SU-DHL-6 (cell line): Measurements from ENCODE around the gene MYOF.

Experiments used
- H2AFZ ChIP-seq: fragments of 200-600 bp; sonication (generic); 2 replicates; pipeline ENCODE4 v1.6.1; 2014; ENCODE audit warnings: low read depth, mild to moderate bottlenecking, moderate library complexity, mixed read lengths, antibody characterized with exemption, low read length; ENCODE audit not compliant: severe bottlenecking
- H3F3A ChIP-seq: fragments of 200-600 bp; shearing (Covaris generic); 2 replicates; pipeline ENCODE4 v1.6.0; 2016; ENCODE audit warnings: antibody characterized with exemption, mild to moderate bottlenecking; ENCODE audit not compliant: insufficient read depth
- H3K27ac ChIP-seq: fragments of 200-600 bp; sonication (generic); 2 replicates; pipeline ENCODE4 v1.5.1; 2016; ENCODE audit warnings: low read depth, mild to moderate bottlenecking, low read length, moderate library complexity, mixed read lengths
- H3K27me3 ChIP-seq: fragments of 200-600 bp; sonication (generic), shearing (Covaris generic); 2 replicates; pipeline ENCODE4 v1.6.0; 2014; ENCODE audit warnings: mild to moderate bottlenecking, low read length
- H3K36me3 ChIP-seq: fragments of 200-600 bp; sonication (generic); 2 replicates; pipeline ENCODE4 v1.6.1; 2014; ENCODE audit warnings: mild to moderate bottlenecking, low read length, mixed read lengths
- H3K4me2 ChIP-seq: fragments of 300-600, 200-600 bp; shearing (Covaris generic), sonication (generic); 2 replicates; pipeline ENCODE4 v1.6.0; 2014; ENCODE audit warnings: low read length, low read depth, mild to moderate bottlenecking; ENCODE audit not compliant: poor library complexity, severe bottlenecking
- H3K4me3 ChIP-seq: fragments of 200-600 bp; sonication (generic); 2 replicates; pipeline ENCODE4 v1.5.1; 2014; ENCODE audit warnings: antibody characterized with exemption, low read length, mild to moderate bottlenecking, mixed read lengths; ENCODE audit not compliant: insufficient read depth, poor library complexity, severe bottlenecking
- H3K79me2 ChIP-seq: fragments of 200-600 bp; sonication (generic); 2 replicates; pipeline ENCODE4 v1.6.1; 2014; ENCODE audit warnings: mild to moderate bottlenecking, low read length, moderate library complexity; ENCODE audit not compliant: insufficient read depth
- H3K9ac ChIP-seq: fragments of 200-600 bp; sonication (generic); 2 replicates; pipeline ENCODE4 v1.7.0; 2014; ENCODE audit warnings: mild to moderate bottlenecking, low read length
- H3K9me2 ChIP-seq: fragments of 200-600 bp; sonication (generic); replicated peaks from 2 replicates; pipeline ENCODE4 v1.6.1; 2014; ENCODE audit warnings: low read length; ENCODE audit not compliant: insufficient read depth
- H3K9me3 ChIP-seq: fragments of 200-600 bp; sonication (generic); 2 replicates; pipeline ENCODE4 v1.6.1; 2014; ENCODE audit warnings: low read length, mixed read lengths; ENCODE audit not compliant: insufficient read depth
- H4K20me1 ChIP-seq: fragments of 200-600 bp; sonication (generic); 2 replicates; pipeline ENCODE4 v1.6.1; 2014; ENCODE audit warnings: low read depth, mild to moderate bottlenecking, antibody characterized with exemption, low read length, moderate library complexity, mixed read lengths
- CTCF ChIP-seq: fragments of 200-600 bp; sonication (generic); IDR thresholded peaks from one replicate; pipeline ENCODE4 v1.5.1; 2017; ENCODE audit warnings: antibody characterized with exemption, mild to moderate bottlenecking, low read length, moderate library complexity; ENCODE audit not compliant: insufficient read depth, poor library complexity, severe bottlenecking
- EZH2phosphoT487 ChIP-seq: fragments of 200-600 bp; sonication (generic), shearing (Covaris generic); conservative IDR thresholded peaks from 2 replicates; pipeline ENCODE4 v1.6.1; 2018; ENCODE audit warnings: mild to moderate bottlenecking, antibody characterized with exemption, low read length, moderate library complexity, mixed read lengths

Gene MYOF

GRCh38 chr10:93392121-93392520 is 90.0 kb downstream of the MYOF start:
- H3K79me2 ChIP-seq = no peaks in the 10 kb centered on the region
- H3K9me3 ChIP-seq = no peaks in the 10 kb centered on the region
- no peaks in the 10 kb centered on the region for H4K20me1 ChIP-seq
- H3K4me3 ChIP-seq = no peak overlapping the region
- H3F3A ChIP-seq = no peaks in the 10 kb centered on the region
- H3K27ac ChIP-seq = no peak overlapping the region
- no peak for TF ChIP-seq CTCF
- no peak for TF ChIP-seq EZH2phosphoT487
- no peaks in the 10 kb centered on the region for H3K36me3 ChIP-seq
- H3K9ac ChIP-seq = no peak overlapping the region
- no peak overlapping the region for H2AFZ ChIP-seq
- no peaks in the 10 kb centered on the region for H3K9me2 ChIP-seq
- no peaks in the 10 kb centered on the region for H3K27me3 ChIP-seq
- H3K4me2 ChIP-seq = no peak overlapping the region

GRCh38 chr10:93390306-93391090 is 91.6 kb downstream of the MYOF start:
- H3K4me3 ChIP-seq = no peak overlapping the region
- no peak for TF ChIP-seq EZH2phosphoT487
- no peak for TF ChIP-seq CTCF
- H3K9me2 ChIP-seq = no peaks in the 10 kb centered on the region
- no peaks in the 10 kb centered on the region for H3K79me2 ChIP-seq
- H3K27ac ChIP-seq = no peak overlapping the region
- H3K9me3 ChIP-seq = no peaks in the 10 kb centered on the region
- no peak overlapping the region for H3K4me2 ChIP-seq
- H3K9ac ChIP-seq = no peak overlapping the region
- H4K20me1 ChIP-seq = no peaks in the 10 kb centered on the region
- H3F3A ChIP-seq = no peaks in the 10 kb centered on the region
- no peak overlapping the region for H2AFZ ChIP-seq
- no peaks in the 10 kb centered on the region for H3K36me3 ChIP-seq
- no peaks in the 10 kb centered on the region for H3K27me3 ChIP-seq

- no peak overlapping the region for H3K4me3 ChIP-seq
- H3K4me2 ChIP-seq = no peak overlapping the region
- TF ChIP-seq CTCF (no peak), EZH2phosphoT487 (no peak)
- no peak overlapping the region for H2AFZ ChIP-seq
- H3K27me3 ChIP-seq = no peaks in the 10 kb centered on the region
- no peaks in the 10 kb centered on the region for H3F3A ChIP-seq
- no peaks in the 10 kb centered on the region for H3K36me3 ChIP-seq
- no peaks in the 10 kb centered on the region for H4K20me1 ChIP-seq
- no peak overlapping the region for H3K27ac ChIP-seq
- no peak overlapping the region for H3K9ac ChIP-seq
- H3K79me2 ChIP-seq = no peaks in the 10 kb centered on the region
- H3K9me3 ChIP-seq = no peaks in the 10 kb centered on the region
- no peaks in the 10 kb centered on the region for H3K9me2 ChIP-seq
Observed at GRCh38 chr10:93386631-93387369, 95.3 kb downstream of the MYOF start.
